ENCODE results near the gene IRF2. TPM values are rescaled to one million over a fixed set of nuclear protein-coding genes. Genes with fewer than 3 reads are reported as not detected.

Gene IRF2
- total and polyA plus RNA-seq, 9 donors, result 27.8 to 68.4 (median 40.7) TPM

DNA sequence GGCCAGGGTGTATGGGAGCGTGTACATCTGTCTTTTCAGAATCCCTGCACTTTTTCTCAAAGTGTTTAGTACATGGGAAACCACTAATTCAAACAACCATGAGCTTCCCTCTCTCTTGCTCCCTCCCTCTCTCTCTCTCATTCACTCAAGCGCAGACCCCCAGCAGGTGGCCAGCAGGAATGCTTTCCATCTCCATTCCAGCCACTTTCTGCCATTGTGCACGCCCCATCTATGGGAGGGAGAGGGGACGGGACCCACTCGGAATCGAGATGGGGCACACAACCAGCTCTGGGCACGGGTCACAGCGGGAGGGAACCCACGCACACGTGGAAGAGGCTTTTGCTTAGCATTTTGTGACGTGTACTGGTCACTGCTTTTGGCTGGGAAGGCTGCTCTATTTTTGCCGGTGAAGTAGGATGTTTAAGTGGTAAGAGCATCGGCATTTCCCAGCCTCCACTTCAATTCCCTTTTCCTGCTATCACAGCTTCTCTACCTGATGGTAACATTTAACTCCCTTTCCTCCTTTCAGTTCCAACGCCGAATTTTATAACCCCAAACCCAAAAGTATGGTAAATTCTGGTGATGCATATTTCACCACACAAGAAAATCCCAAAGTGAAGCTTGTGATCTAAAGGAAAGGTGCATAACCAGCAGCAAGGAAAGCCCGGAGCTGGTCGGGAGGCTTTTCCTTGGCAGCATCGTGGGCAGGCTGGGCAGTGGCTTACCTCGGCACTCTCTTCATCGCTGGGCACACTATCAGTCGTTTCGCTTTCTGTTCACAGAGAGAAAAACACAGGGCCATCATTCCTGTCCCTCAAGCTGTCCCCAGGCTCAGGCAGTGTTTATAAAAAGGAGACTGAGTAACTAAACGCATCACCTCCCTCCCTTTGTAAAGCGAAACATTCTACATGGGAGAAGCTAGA is 84.1 kb downstream of the IRF2 start:
- H3K27ac ChIP-seq, result no peak overlapping the region
- H3K36me3 ChIP-seq, result no peaks in the 10 kb centered on the region
- H3K4me3 ChIP-seq, result no peak overlapping the region
- H3K9me3 ChIP-seq, result no peaks in the 10 kb centered on the region
- 80 to 82% (median 82%) methylated on average over 24 of the region's 24 CpGs for WGBS, 3 donors
- intact Hi-C loops (cut with DNase I), result loop anchor here in 2 of 4 donors (10.0 kb wide), 2 partner anchors 85 to 145 kb away; partner anchors contain the start of gene IRF2 (in 1 of the 2)
- H3K4me1 ChIP-seq (ENCODE audit: insufficient read depth), result peaks cover 2% of the 10 kb centered on the region
- no peak for DNase-seq
- no peaks in the 10 kb centered on the region for H3K27me3 ChIP-seq
- TF ChIP-seq EP300 (IDR thresholded peaks at IDR 0.05) (no peak), POLR2A (IDR thresholded peaks at IDR 0.05) (no peak)
- TF ChIP-seq, protein P1, sequence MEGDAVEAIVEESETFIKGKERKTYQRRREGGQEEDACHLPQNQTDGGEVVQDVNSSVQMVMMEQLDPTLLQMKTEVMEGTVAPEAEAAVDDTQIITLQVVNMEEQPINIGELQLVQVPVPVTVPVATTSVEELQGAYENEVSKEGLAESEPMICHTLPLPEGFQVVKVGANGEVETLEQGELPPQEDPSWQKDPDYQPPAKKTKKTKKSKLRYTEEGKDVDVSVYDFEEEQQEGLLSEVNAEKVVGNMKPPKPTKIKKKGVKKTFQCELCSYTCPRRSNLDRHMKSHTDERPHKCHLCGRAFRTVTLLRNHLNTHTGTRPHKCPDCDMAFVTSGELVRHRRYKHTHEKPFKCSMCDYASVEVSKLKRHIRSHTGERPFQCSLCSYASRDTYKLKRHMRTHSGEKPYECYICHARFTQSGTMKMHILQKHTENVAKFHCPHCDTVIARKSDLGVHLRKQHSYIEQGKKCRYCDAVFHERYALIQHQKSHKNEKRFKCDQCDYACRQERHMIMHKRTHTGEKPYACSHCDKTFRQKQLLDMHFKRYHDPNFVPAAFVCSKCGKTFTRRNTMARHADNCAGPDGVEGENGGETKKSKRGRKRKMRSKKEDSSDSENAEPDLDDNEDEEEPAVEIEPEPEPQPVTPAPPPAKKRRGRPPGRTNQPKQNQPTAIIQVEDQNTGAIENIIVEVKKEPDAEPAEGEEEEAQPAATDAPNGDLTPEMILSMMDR (IDR thresholded peaks at IDR 0.05), result no peak

DNA sequence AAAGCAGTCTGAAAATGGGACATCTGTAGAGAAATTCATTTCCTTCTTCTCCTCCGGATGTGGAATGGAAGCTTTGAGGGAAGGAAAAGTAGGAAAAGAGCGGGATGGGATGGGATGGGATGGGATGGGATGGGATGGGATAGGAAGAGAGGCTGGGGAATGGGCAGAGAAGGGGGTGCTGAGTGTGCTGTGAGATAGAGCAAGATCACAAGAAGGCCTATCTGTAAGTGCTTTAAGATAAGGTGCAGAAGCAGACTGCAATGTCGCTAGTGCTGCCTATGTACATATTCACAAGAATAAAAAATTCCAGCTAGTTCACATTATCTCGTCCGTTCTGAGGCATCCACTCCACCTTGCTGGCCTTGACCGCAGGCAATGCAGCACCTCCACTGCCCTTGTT is 86.2 kb downstream of the IRF2 start:
- 89 to 92% (median 90%) methylated on average over 6 of the region's 6 CpGs for WGBS, 3 donors
- Histone ChIP-seq H3K36me3 (no peaks in the 10 kb centered on the region), H3K9me3 (no peaks in the 10 kb centered on the region), H3K4me3 (no peak overlapping the region), H3K4me1 (ENCODE audit: insufficient read depth) (peaks cover 10% of the 10 kb centered on the region), H3K27ac (no peak overlapping the region), H3K27me3 (no peaks in the 10 kb centered on the region)
- DNase-seq, result no peak
- intact Hi-C loops (cut with DNase I), result loop anchor here in 1 of 4 donors (10.0 kb wide), 1 partner anchor 87 kb away; the partner anchor contains the start of gene IRF2
- TF ChIP-seq, protein P1 (IDR thresholded peaks at IDR 0.05), result no peak
- TF ChIP-seq POLR2A (IDR thresholded peaks at IDR 0.05) (no peak), EP300 (IDR thresholded peaks at IDR 0.05) (no peak)

DNA sequence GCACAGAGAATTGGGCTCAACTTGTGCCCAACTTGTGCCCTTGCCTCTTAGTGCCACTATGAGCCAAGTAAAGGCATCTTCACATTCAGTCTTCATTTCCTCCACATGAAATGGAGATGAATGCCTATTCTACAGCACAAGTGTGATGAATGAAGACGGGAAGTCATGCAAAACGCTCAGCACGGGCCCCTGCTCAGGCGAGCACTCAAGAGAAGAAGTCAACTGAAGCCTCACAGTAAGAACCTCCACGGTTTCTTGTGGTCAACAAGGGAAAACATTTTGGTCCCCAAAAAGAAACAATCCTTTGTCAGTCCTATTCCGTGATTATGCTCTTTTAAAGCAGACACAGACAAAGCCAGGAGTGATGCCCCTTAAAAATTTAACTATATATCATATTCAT is 87.0 kb downstream of the IRF2 start:
- Histone ChIP-seq H3K9me3 (no peaks in the 10 kb centered on the region), H3K36me3 (no peaks in the 10 kb centered on the region), H3K27ac (no peak overlapping the region), H3K27me3 (no peaks in the 10 kb centered on the region), H3K4me1 (ENCODE audit: insufficient read depth) (peaks cover 10% of the 10 kb centered on the region), H3K4me3 (no peak overlapping the region)
- WGBS, 3 donors, result 88 to 93% (median 91%) methylated on average over 6 of the region's 6 CpGs
- intact Hi-C loops (cut with DNase I), result loop anchor here in 1 of 4 donors (10.0 kb wide), 1 partner anchor 87 kb away; the partner anchor contains the start of gene IRF2
- no peak for DNase-seq
- TF ChIP-seq, protein P1 (IDR thresholded peaks at IDR 0.05), result no peak
- TF ChIP-seq EP300 (IDR thresholded peaks at IDR 0.05), result no peak
- no peak for TF ChIP-seq POLR2A (IDR thresholded peaks at IDR 0.05)

DNA sequence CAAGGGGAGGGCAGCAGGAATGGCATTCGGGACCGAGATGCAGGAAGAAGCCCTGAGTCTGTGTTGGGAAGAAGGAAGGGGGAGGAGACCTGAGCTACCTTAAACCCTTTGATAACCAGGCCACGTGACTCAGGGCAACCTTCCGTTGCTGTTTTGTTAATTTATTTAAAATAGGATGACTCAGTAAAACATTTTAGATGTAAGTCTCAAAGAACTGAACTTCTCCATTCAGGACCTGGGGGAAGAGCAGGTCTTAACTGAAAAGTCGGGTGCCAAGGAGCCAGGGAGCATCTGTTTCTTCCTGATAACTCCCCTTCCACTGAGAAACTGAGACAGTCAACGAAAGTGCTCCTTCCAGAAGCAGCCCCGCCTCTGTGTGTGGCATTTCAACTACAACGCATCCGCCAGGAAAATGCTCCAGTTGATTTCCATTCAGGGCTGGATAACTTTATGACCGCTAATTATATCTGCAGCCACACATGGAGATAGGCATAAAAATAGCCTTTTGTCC is 88.0 kb downstream of the IRF2 start:
- intact Hi-C loops (cut with DNase I), result loop anchor here in 1 of 4 donors (10.0 kb wide), 1 partner anchor 88 kb away; the partner anchor contains the start of gene IRF2
- no peak for DNase-seq
- 62 to 66% (median 65%) methylated on average over 10 of the region's 10 CpGs for WGBS, 3 donors
- no peak overlapping the region for H3K4me3 ChIP-seq
- peak overlapping the region in 1 of 2 donors; percentile 79 for H3K27ac ChIP-seq
- no peaks in the 10 kb centered on the region for H3K9me3 ChIP-seq
- H3K27me3 ChIP-seq, result no peaks in the 10 kb centered on the region
- no peaks in the 10 kb centered on the region for H3K36me3 ChIP-seq
- H3K4me1 ChIP-seq (ENCODE audit: insufficient read depth), result peaks cover 10% of the 10 kb centered on the region
- TF ChIP-seq POLR2A (IDR thresholded peaks at IDR 0.05) (no peak), EP300 (IDR thresholded peaks at IDR 0.05) (no peak)
- TF ChIP-seq, protein P1 (IDR thresholded peaks at IDR 0.05), result no peak

Data from ovary (tissue), 9 donors.